ENCODE data around the gene PPIL1.

PPIL1 gene

GRCh38 chr6:36855750-36856149 lies 18.9 kb downstream of the PPIL1 start:
- no peak overlapping the region for H3K9ac ChIP-seq
- peaks cover 17 to 84% (median 69%) of the 10 kb centered on the region in 11 experiments for H3K36me3 ChIP-seq
- H3K4me2 ChIP-seq: peak overlapping the region in 3 of 11 experiments; percentile 63 to 81 (median 64); a peak in 6 of 22 replicates
- peaks cover 0 to 13% (median 0%) of the 10 kb centered on the region in 11 experiments; a peak in 6 of 22 replicates for H3K9me3 ChIP-seq (replicated peaks in 1 of 11)
- H3K27me3 ChIP-seq: no peaks in the 10 kb centered on the region
- no peak overlapping the region for H3K27ac ChIP-seq
- no peak for TF ChIP-seq Cebpa-rat (IDR thresholded peaks at IDR 0.05)
- H3K4me3 ChIP-seq: no peak overlapping the region
- peaks cover 0 to 41% (median 21%) of the 10 kb centered on the region in 11 experiments; a peak in 13 of 22 replicates for H4K20me1 ChIP-seq
- H3K4me1 ChIP-seq: peaks cover 30 to 62% (median 49%) of the 10 kb centered on the region in 10 experiments

GRCh38 chr6:36853325-36853724 lies 21.3 kb downstream of the PPIL1 start:
- no peaks in the 10 kb centered on the region for H3K27me3 ChIP-seq
- H3K9ac ChIP-seq: peak overlapping the region in 8 of 11 experiments; percentile 4 to 68 (median 64); a peak in 15 of 22 replicates
- peak overlapping the region in 2 of 10 experiments; percentile 11 to 35; a peak in 4 of 20 replicates for H3K4me3 ChIP-seq
- peak overlapping the region; percentile 34 to 87 (median 80); a peak in 21 of 22 replicates for H3K27ac ChIP-seq
- peaks cover 17 to 63% (median 49%) of the 10 kb centered on the region in 11 experiments for H3K36me3 ChIP-seq
- peaks cover 0 to 18% (median 0%) of the 10 kb centered on the region in 11 experiments; a peak in 6 of 22 replicates for H3K9me3 ChIP-seq (replicated peaks in 1 of 11)
- H3K4me2 ChIP-seq: peak overlapping the region; percentile 36 to 92 (median 69)
- H3K4me1 ChIP-seq: peaks cover 54 to 81% (median 73%) of the 10 kb centered on the region in 10 experiments
- TF ChIP-seq Cebpa-rat (IDR thresholded peaks at IDR 0.05): peak in 6 of 11 experiments; percentile 57 to 83 (median 78); a peak in 11 of 22 replicates
- peaks cover 0 to 36% (median 9%) of the 10 kb centered on the region in 11 experiments; a peak in 11 of 22 replicates for H4K20me1 ChIP-seq

- H3K36me3 ChIP-seq: peaks cover 15 to 57% (median 42%) of the 10 kb centered on the region in 11 experiments
- peak overlapping the region; percentile 34 to 87 (median 80); a peak in 21 of 22 replicates for H3K27ac ChIP-seq
Observed at GRCh38 chr6:36852481-36853147, 22.0 kb downstream of the PPIL1 start.

GRCh38 chr6:36851626-36852025 lies 23.0 kb downstream of the PPIL1 start:
- Histone ChIP-seq H3K4me2 (peak overlapping the region; percentile 1 to 92 (median 68); a peak in 20 of 22 replicates), H3K36me3 (peaks cover 11 to 48% (median 32%) of the 10 kb centered on the region in 11 experiments), H4K20me1 (peaks cover 0 to 22% (median 0%) of the 10 kb centered on the region in 11 experiments; a peak in 4 of 22 replicates), H3K9me3 (replicated peaks in 1 of 11) (peaks cover 0 to 18% (median 0%) of the 10 kb centered on the region in 11 experiments; a peak in 6 of 22 replicates), H3K27ac (peak overlapping the region in 9 of 11 experiments; percentile 34 to 87 (median 81); a peak in 15 of 22 replicates), H3K4me1 (peaks cover 60 to 89% (median 81%) of the 10 kb centered on the region in 10 experiments), H3K27me3 (no peaks in the 10 kb centered on the region), H3K4me3 (no peak overlapping the region), H3K9ac (peak overlapping the region in 6 of 11 experiments; percentile 1 to 68 (median 14); a peak in 6 of 22 replicates)
- 0 out of 22 replicates have a peak, but pooled peaks of 1 of the 11 experiments have one; percentile 24 for TF ChIP-seq Cebpa-rat (IDR thresholded peaks at IDR 0.05)

More at GRCh38 chr6:36852481-36853147, 22.0 kb downstream of the PPIL1 start:
- Histone ChIP-seq H3K4me3 (peak overlapping the region in 2 of 10 experiments; percentile 11 to 35; a peak in 4 of 20 replicates), H3K4me1 (peaks cover 60 to 87% (median 80%) of the 10 kb centered on the region in 10 experiments), H3K27me3 (no peaks in the 10 kb centered on the region), H3K4me2 (peak overlapping the region; percentile 36 to 92 (median 69)), H4K20me1 (peaks cover 0 to 29% (median 5%) of the 10 kb centered on the region in 11 experiments; a peak in 8 of 22 replicates), H3K9ac (peak overlapping the region in 10 of 11 experiments; percentile 4 to 68 (median 56); a peak in 17 of 22 replicates), H3K9me3 (replicated peaks in 1 of 11) (peaks cover 0 to 18% (median 0%) of the 10 kb centered on the region in 11 experiments; a peak in 6 of 22 replicates)
- TF ChIP-seq Cebpa-rat (IDR thresholded peaks at IDR 0.05): no peak

- no peak for TF ChIP-seq Cebpa-rat (IDR thresholded peaks at IDR 0.05)
- Histone ChIP-seq H3K4me3 (no peak overlapping the region), H3K36me3 (peaks cover 9 to 44% (median 27%) of the 10 kb centered on the region in 11 experiments)
Observed at GRCh38 chr6:36851149-36851614, 23.4 kb downstream of the PPIL1 start.

GRCh38 chr6:36850021-36850420 lies 24.6 kb downstream of the PPIL1 start:
- H3K9me3 ChIP-seq (replicated peaks in 1 of 11): peaks cover 0 to 18% (median 0%) of the 10 kb centered on the region in 11 experiments; a peak in 6 of 22 replicates
- H3K36me3 ChIP-seq: peaks cover 0 to 32% (median 16%) of the 10 kb centered on the region in 11 experiments; a peak in 18 of 22 replicates
- H3K27ac ChIP-seq: no peak overlapping the region
- peaks cover 0 to 22% (median 0%) of the 10 kb centered on the region in 11 experiments; a peak in 3 of 22 replicates for H4K20me1 ChIP-seq
- peaks cover 60 to 80% (median 75%) of the 10 kb centered on the region in 10 experiments for H3K4me1 ChIP-seq
- H3K9ac ChIP-seq: peak overlapping the region in 1 of 11 experiments; percentile 57; a peak in 2 of 22 replicates
- TF ChIP-seq Cebpa-rat (IDR thresholded peaks at IDR 0.05): no peak
- H3K27me3 ChIP-seq: no peaks in the 10 kb centered on the region
- peak overlapping the region; percentile 76 to 99 (median 93) for H3K4me2 ChIP-seq
- no peak overlapping the region for H3K4me3 ChIP-seq

More at GRCh38 chr6:36851149-36851614, 23.4 kb downstream of the PPIL1 start:
- peak overlapping the region in 6 of 11 experiments; percentile 1 to 68 (median 14); a peak in 5 of 22 replicates for H3K9ac ChIP-seq
- H3K4me1 ChIP-seq: peaks cover 60 to 88% (median 81%) of the 10 kb centered on the region in 10 experiments
- no peaks in the 10 kb centered on the region for H3K27me3 ChIP-seq
- peaks cover 0 to 18% (median 0%) of the 10 kb centered on the region in 11 experiments; a peak in 6 of 22 replicates for H3K9me3 ChIP-seq (replicated peaks in 1 of 11)
- H4K20me1 ChIP-seq: peaks cover 0 to 22% (median 0%) of the 10 kb centered on the region in 11 experiments; a peak in 4 of 22 replicates
- peak overlapping the region in 5 of 11 experiments; percentile 68 to 87 (median 83); a peak in 12 of 22 replicates for H3K27ac ChIP-seq
- peak overlapping the region; percentile 1 to 94 (median 85); a peak in 21 of 22 replicates for H3K4me2 ChIP-seq

GRCh38 chr6:36848658-36849441 lies 25.8 kb downstream of the PPIL1 start:
- H3K4me3 ChIP-seq: peak overlapping the region; percentile 33 to 58 (median 44); a peak in 18 of 20 replicates
- no peak for TF ChIP-seq Cebpa-rat (IDR thresholded peaks at IDR 0.05)
- peaks cover 59 to 74% (median 65%) of the 10 kb centered on the region in 10 experiments for H3K4me1 ChIP-seq
- H3K4me2 ChIP-seq: peak overlapping the region; percentile 76 to 99 (median 93)
- H3K36me3 ChIP-seq: peaks cover 0 to 21% (median 4%) of the 10 kb centered on the region in 11 experiments; a peak in 11 of 22 replicates
- H3K27ac ChIP-seq: peak overlapping the region in 9 of 11 experiments; percentile 11 to 41 (median 20); a peak in 14 of 22 replicates
- peaks cover 0 to 31% (median 0%) of the 10 kb centered on the region in 11 experiments; a peak in 5 of 22 replicates for H4K20me1 ChIP-seq
- peak overlapping the region; percentile 17 to 59 (median 55); a peak in 20 of 22 replicates for H3K9ac ChIP-seq
- no peaks in the 10 kb centered on the region for H3K27me3 ChIP-seq
- peaks cover 0 to 12% (median 0%) of the 10 kb centered on the region in 11 experiments; a peak in 5 of 22 replicates for H3K9me3 ChIP-seq (replicated peaks in 1 of 11)
